ENCODE results near the gene CACNA1C. TPM values are rescaled to one million over a fixed set of nuclear protein-coding genes. Genes with fewer than 3 reads are reported as not detected.

The CACNA1C gene
- total and polyA plus RNA-seq, 2 donors (not counting 1 experiment from before 2014, with no cell fraction given), result 7.6 to 11.4 TPM

- no peaks in the 10 kb centered on the region for H3K36me3 ChIP-seq (ENCODE audit: control insufficient read depth, insufficient read depth, low read length)
- H3K4me2 ChIP-seq (ENCODE audit: extremely low read depth, insufficient read depth, low read length), result no peak overlapping the region
- no peak overlapping the region for H2AFZ ChIP-seq (ENCODE audit: low read length)
- no peak overlapping the region for H3K4me3 ChIP-seq (replicated peaks in 1 of 4; ENCODE audit: control extremely low read depth in 1 of 4, insufficient read depth in 1 of 4, low read depth in 3 of 4, low read length in 4 of 4)
- TF ChIP-seq EZH2 (IDR thresholded peaks at IDR 0.05; ENCODE audit: low read length, missing control alignments) (no peak), CTCF (conservative IDR thresholded peaks at IDR 0.05 in 1 of 2, IDR thresholded peaks at IDR 0.05 in 1 of 2; ENCODE audit: low read depth in 1 of 2, low read length in 2 of 2) (no peak)
- DNase-seq (ENCODE audit: low read depth in 2 of 2), result no peak
- no peaks in the 10 kb centered on the region for H4K20me1 ChIP-seq (ENCODE audit: control insufficient read depth, extremely low read depth, insufficient read depth, low read length)
- no peaks in the 10 kb centered on the region for H3K9me3 ChIP-seq (ENCODE audit: control insufficient read depth, insufficient read depth, low read depth, low read length)
- H3K27ac ChIP-seq (ENCODE audit: insufficient read depth, low read length), result no peak overlapping the region
- H3K9ac ChIP-seq (ENCODE audit: insufficient read depth, low read length), result no peak overlapping the region
- H3K27me3 ChIP-seq (ENCODE audit: control insufficient read depth, insufficient read depth, low read length), result no peaks in the 10 kb centered on the region
- H3K4me1 ChIP-seq (ENCODE audit: control insufficient read depth, extremely low read depth, insufficient read depth, low read length), result peaks cover 7% of the 10 kb centered on the region
- H3K79me2 ChIP-seq (ENCODE audit: control insufficient read depth, insufficient read depth, low read length), result no peaks in the 10 kb centered on the region
Measured at GRCh38 chr12:2401040-2401439, 348.3 kb downstream of the CACNA1C start.

GRCh38 chr12:2402073-2402579 is 349.3 kb downstream of the CACNA1C start:
- no peaks in the 10 kb centered on the region for H3K27me3 ChIP-seq (ENCODE audit: control insufficient read depth, insufficient read depth, low read length)
- no peak overlapping the region for H3K27ac ChIP-seq (ENCODE audit: insufficient read depth, low read length)
- H3K4me3 ChIP-seq (replicated peaks in 1 of 4; ENCODE audit: control extremely low read depth in 1 of 4, insufficient read depth in 1 of 4, low read depth in 3 of 4, low read length in 4 of 4), result no peak overlapping the region
- no peaks in the 10 kb centered on the region for H4K20me1 ChIP-seq (ENCODE audit: control insufficient read depth, extremely low read depth, insufficient read depth, low read length)
- no peaks in the 10 kb centered on the region for H3K79me2 ChIP-seq (ENCODE audit: control insufficient read depth, insufficient read depth, low read length)
- peaks cover under 1% of the 10 kb centered on the region for H3K4me1 ChIP-seq (ENCODE audit: control insufficient read depth, extremely low read depth, insufficient read depth, low read length)
- H2AFZ ChIP-seq (ENCODE audit: low read length), result no peak overlapping the region
- H3K9ac ChIP-seq (ENCODE audit: insufficient read depth, low read length), result no peak overlapping the region
- H3K36me3 ChIP-seq (ENCODE audit: control insufficient read depth, insufficient read depth, low read length), result no peaks in the 10 kb centered on the region
- H3K4me2 ChIP-seq (ENCODE audit: extremely low read depth, insufficient read depth, low read length), result no peak overlapping the region
- TF ChIP-seq CTCF (conservative IDR thresholded peaks at IDR 0.05 in 1 of 2, IDR thresholded peaks at IDR 0.05 in 1 of 2; ENCODE audit: low read depth in 1 of 2, low read length in 2 of 2) (no peak), EZH2 (IDR thresholded peaks at IDR 0.05; ENCODE audit: low read length, missing control alignments) (no peak)
- no peaks in the 10 kb centered on the region for H3K9me3 ChIP-seq (ENCODE audit: control insufficient read depth, insufficient read depth, low read depth, low read length)
- DNase-seq (ENCODE audit: low read depth in 2 of 2), result no peak

GRCh38 chr12:2403221-2403976 is 350.6 kb downstream of the CACNA1C start:
- TF ChIP-seq EZH2 (IDR thresholded peaks at IDR 0.05; ENCODE audit: low read length, missing control alignments), result no peak
- no peak for TF ChIP-seq CTCF (conservative IDR thresholded peaks at IDR 0.05 in 1 of 2, IDR thresholded peaks at IDR 0.05 in 1 of 2; ENCODE audit: low read depth in 1 of 2, low read length in 2 of 2)
- no peak for DNase-seq (ENCODE audit: low read depth in 2 of 2)

More at GRCh38 chr12:2403221-2403976, 350.6 kb downstream of the CACNA1C start:
- H3K4me1 ChIP-seq (ENCODE audit: control insufficient read depth, extremely low read depth, insufficient read depth, low read length), result no peaks in the 10 kb centered on the region
- H2AFZ ChIP-seq (ENCODE audit: low read length), result no peak overlapping the region
- no peaks in the 10 kb centered on the region for H3K9me3 ChIP-seq (ENCODE audit: control insufficient read depth, insufficient read depth, low read depth, low read length)
- H3K4me3 ChIP-seq (replicated peaks in 1 of 4; ENCODE audit: control extremely low read depth in 1 of 4, insufficient read depth in 1 of 4, low read depth in 3 of 4, low read length in 4 of 4), result no peak overlapping the region
- H3K27ac ChIP-seq (ENCODE audit: insufficient read depth, low read length), result no peak overlapping the region
- H3K9ac ChIP-seq (ENCODE audit: insufficient read depth, low read length), result no peak overlapping the region
- no peaks in the 10 kb centered on the region for H3K36me3 ChIP-seq (ENCODE audit: control insufficient read depth, insufficient read depth, low read length)
- H3K27me3 ChIP-seq (ENCODE audit: control insufficient read depth, insufficient read depth, low read length), result no peaks in the 10 kb centered on the region
- no peaks in the 10 kb centered on the region for H3K79me2 ChIP-seq (ENCODE audit: control insufficient read depth, insufficient read depth, low read length)
- H3K4me2 ChIP-seq (ENCODE audit: extremely low read depth, insufficient read depth, low read length), result no peak overlapping the region
- H4K20me1 ChIP-seq (ENCODE audit: control insufficient read depth, extremely low read depth, insufficient read depth, low read length), result no peaks in the 10 kb centered on the region
